Ovary (tissue), 9 donors: ENCODE data around the gene PABPC1L. TPM values are rescaled to one million over a fixed set of nuclear protein-coding genes. Genes with fewer than 3 reads are reported as not detected.

Experiments
- DNase-seq, 5 donors: peaks; one replicate each; pipeline ENCODE4 v3.0.0-alpha.2; 2019 to 2020
- H3K27ac ChIP-seq, 2 donors: fragments of 200-600 bp; one replicate each; pipeline versions ENCODE4 v1.5.1 to v1.8.0; 2019 to 2022
- H3K27me3 ChIP-seq: fragments of 200-600 bp; one replicate; pipeline ENCODE4 v1.8.0; 2022
- H3K36me3 ChIP-seq: fragments of 200-600 bp; sonication (generic); one replicate; pipeline ENCODE4 v1.5.1; 2019
- H3K4me1 ChIP-seq: one replicate; pipeline ENCODE4 v1.8.1; 2013; ENCODE audit warnings: mild to moderate bottlenecking, moderate library complexity; ENCODE audit not compliant: insufficient read depth
- H3K4me3 ChIP-seq: fragments of 200-600 bp; sonication (generic); one replicate; pipeline ENCODE4 v1.5.1; 2017
- H3K9me3 ChIP-seq, 2 donors: fragments of 200-600 bp in 1 of 2; sonication (generic) in 1 of 2; one replicate each; pipeline versions ENCODE4 v1.5.1 to v1.8.1; 2013 to 2019; ENCODE audit warnings: mild to moderate bottlenecking in 1 of 2, moderate library complexity in 1 of 2
- EP300 ChIP-seq: sonication (generic); formaldehyde crosslinking; IDR thresholded peaks from one replicate; pipeline ENCODE4 v1.6.1; 2017; ENCODE audit warnings: antibody characterized with exemption
- POLR2A ChIP-seq: fragments of 450-650 bp; IDR thresholded peaks from one replicate; pipeline ENCODE4 v1.6.1; 2017; ENCODE audit warnings: antibody characterized with exemption, mild to moderate bottlenecking, moderate library complexity
- WGBS, 3 donors: extraction: QIAGEN DNeasy Blood & Tissue Kit in 1 of 3; methylation state at CpG; one replicate each; pipeline versions ENCODE4 v1.1.5 to v1.1.7; 2013 to 2017; 5-methylcytosine and 5-hydroxymethylcytosine counted together
- intact Hi-C, 4 donors: fragments of 100-400 bp; cut with DNase I; formaldehyde crosslinking; loops; one replicate each; pipeline versions ENCODE4 v1.11.0 to v1.15.1; 2022 to 2023
- polyA plus RNA-seq, 2 donors: library from polyadenylated mRNA; stranded (reverse); fragments of 200-250 nt in 1 of 2; fragments of 350-450 nt in 1 of 2; fragmentation: Illumina TruSeq in 1 of 2; extraction: RNeasy Lipid Tissue Mini Kit (QIAGEN cat#74804) in 1 of 2; gene quantifications; one replicate each; pipeline ENCODE4 v1.2.3, GENCODE V29; 2013 to 2014
- total RNA-seq, 7 donors: library from RNA; depleted of rRNA in 2 of 7; stranded (reverse); fragments of >200 nt in 2 of 7; fragmentation: NEBNext Ultra II Directional in 3 of 7; extraction: Animal tissue kit (Norgen Biotek cat#: 25700) in 3 of 7; gene quantifications; one replicate each; pipeline versions ENCODE4 v1.1.0 to v1.2.4, GENCODE V29; 2016 to 2023
- TF ChIP-seq, protein P1 (sequence below), 3 donors: fragments of 450-650 bp in 2 of 3; fragments of 200-600 bp in 1 of 3; IDR thresholded peaks; one replicate each; pipeline versions ENCODE4 v1.5.1 to v1.8.0; 2016 to 2022; ENCODE audit warnings: antibody characterized with exemption in 3 of 3, mild to moderate bottlenecking in 1 of 3
- donor health status: DM: no; HTN: no; CAD: no; lungs with moderate emphysema.
- donor health status: DM: no; HTN: no; CAD: no.
- donor health status: Bipolar disorder and iron deficiency.
- donor health status: DM: yes; HTN: yes; CAD: no.
- donor health status: DM: no; HTN: no; CAD: no.
- donor health status: DM: yes; HTN: yes; CAD: no.

Gene PABPC1L
- total and polyA plus RNA-seq, 9 donors = 13.3 to 34.9 (median 21.9) TPM

DNA sequence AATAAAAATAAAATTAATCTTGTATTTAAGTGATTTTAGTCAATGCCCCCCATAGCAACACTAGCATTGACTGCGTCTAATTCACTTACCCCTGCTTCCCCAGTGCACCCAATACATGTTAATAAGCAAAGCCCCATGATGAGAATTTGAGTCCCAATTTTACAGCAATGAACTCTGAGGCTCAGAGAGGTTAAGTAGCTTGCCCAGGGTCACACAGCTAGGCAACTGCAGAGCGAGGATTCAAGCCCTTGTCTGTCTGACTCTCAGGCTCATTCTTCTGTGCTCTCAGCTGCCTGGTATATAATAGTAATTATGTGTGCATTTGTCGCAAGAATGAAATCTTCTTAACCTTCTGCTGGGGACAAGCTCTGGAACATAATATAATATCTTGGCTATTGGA lies 8.5 kb downstream of the PABPC1L start:
- intact Hi-C loops = no loop called here
- H3K36me3 ChIP-seq = no peaks in the 10 kb centered on the region

DNA sequence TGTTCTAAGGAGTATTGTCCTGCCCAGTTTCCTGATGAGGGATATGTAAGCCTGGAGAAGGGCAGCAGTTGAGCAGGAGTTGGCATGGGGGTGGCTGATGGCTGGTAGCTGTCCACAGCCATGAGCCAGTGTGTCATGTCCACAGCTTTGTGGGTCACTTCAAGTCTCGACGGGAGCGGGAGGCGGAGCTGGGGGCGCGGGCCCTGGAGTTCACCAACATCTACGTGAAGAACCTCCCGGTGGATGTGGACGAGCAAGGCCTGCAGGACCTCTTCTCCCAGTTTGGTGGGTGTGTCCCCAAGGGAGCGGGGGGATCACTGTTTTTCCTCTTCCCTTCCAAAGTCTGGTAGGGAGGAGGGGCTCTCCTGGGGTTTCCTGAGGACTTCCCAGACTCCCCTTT lies 8.9 kb downstream of the PABPC1L start:
- H3K36me3 ChIP-seq = no peaks in the 10 kb centered on the region
- no peak for DNase-seq
- H3K27ac ChIP-seq = no peak overlapping the region
- 92 to 96% (median 93%) methylated on average over 10 of the region's 10 CpGs for WGBS, 3 donors
- intact Hi-C loops = no loop called here
- no peaks in the 10 kb centered on the region for H3K9me3 ChIP-seq
- H3K4me3 ChIP-seq = no peak overlapping the region
- TF ChIP-seq POLR2A (no peak), EP300 (no peak)
- TF ChIP-seq, protein P1, sequence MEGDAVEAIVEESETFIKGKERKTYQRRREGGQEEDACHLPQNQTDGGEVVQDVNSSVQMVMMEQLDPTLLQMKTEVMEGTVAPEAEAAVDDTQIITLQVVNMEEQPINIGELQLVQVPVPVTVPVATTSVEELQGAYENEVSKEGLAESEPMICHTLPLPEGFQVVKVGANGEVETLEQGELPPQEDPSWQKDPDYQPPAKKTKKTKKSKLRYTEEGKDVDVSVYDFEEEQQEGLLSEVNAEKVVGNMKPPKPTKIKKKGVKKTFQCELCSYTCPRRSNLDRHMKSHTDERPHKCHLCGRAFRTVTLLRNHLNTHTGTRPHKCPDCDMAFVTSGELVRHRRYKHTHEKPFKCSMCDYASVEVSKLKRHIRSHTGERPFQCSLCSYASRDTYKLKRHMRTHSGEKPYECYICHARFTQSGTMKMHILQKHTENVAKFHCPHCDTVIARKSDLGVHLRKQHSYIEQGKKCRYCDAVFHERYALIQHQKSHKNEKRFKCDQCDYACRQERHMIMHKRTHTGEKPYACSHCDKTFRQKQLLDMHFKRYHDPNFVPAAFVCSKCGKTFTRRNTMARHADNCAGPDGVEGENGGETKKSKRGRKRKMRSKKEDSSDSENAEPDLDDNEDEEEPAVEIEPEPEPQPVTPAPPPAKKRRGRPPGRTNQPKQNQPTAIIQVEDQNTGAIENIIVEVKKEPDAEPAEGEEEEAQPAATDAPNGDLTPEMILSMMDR (IDR thresholded peaks at IDR 0.05) = no peak
- no peaks in the 10 kb centered on the region for H3K4me1 ChIP-seq
- no peaks in the 10 kb centered on the region for H3K27me3 ChIP-seq

More for the DNA sequence above, 8.5 kb downstream of the PABPC1L start:
- 95 to 97% (median 96%) methylated on average over 3 of the region's 3 CpGs for WGBS, 3 donors
- Histone ChIP-seq H3K27me3 (no peaks in the 10 kb centered on the region), H3K4me3 (no peak overlapping the region), H3K27ac (no peak overlapping the region), H3K4me1 (no peaks in the 10 kb centered on the region), H3K9me3 (no peaks in the 10 kb centered on the region)
- DNase-seq = no peak
- TF ChIP-seq, protein P1 (IDR thresholded peaks at IDR 0.05) = no peak
- no peak for TF ChIP-seq POLR2A
- no peak for TF ChIP-seq EP300

DNA sequence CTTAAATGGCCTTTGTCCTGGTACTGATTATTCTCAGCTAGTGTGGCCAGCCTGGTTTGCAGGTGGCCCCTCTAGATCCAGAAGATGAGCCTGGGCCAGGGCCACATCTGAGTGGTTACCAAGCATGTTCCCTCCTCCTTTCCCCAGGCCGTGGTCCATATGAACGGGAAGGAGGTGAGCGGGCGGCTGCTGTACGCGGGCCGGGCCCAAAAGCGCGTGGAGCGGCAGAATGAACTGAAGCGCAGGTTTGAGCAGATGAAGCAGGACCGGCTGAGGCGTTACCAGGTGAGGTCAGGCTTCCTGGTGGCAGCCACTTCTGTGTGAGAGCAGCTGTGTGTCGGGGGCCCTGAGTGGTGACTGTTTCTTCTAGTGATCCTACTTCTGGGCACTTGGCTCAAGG lies 11.6 kb downstream of the PABPC1L start:
- Histone ChIP-seq H3K27me3 (no peaks in the 10 kb centered on the region), H3K27ac (no peak overlapping the region), H3K36me3 (no peaks in the 10 kb centered on the region), H3K4me3 (no peak overlapping the region), H3K9me3 (no peaks in the 10 kb centered on the region), H3K4me1 (no peaks in the 10 kb centered on the region)
- DNase-seq = no peak
- WGBS, 3 donors = 97% methylated on average over 14 of the region's 14 CpGs
- intact Hi-C loops = no loop called here
- TF ChIP-seq POLR2A (no peak), EP300 (no peak)
- TF ChIP-seq, protein P1 (IDR thresholded peaks at IDR 0.05) = no peak

DNA sequence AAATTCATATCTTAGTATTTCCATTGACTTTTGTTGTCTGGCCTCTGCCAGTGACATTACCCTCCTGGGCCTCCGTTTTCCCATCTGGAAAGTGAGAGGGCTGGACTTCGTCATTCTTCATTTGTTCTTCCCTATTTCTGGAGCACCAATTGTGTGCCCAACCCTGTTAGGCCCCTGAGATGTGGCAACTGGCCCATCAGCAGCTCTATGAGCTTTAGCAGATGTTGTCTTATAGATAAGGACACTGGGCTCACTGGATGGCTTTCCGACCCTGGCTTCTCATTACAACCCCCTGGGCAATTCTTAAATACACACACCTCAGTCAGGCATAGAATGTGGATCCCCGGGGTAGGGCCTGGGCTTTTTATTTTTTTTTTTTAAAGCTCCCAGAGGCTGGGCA lies 14.7 kb downstream of the PABPC1L start:
- DNase-seq = no peak
- TF ChIP-seq EP300 = no peak
- no peak for TF ChIP-seq POLR2A
- TF ChIP-seq, protein P1 (IDR thresholded peaks at IDR 0.05) = no peak
- Histone ChIP-seq H3K27me3 (no peaks in the 10 kb centered on the region), H3K36me3 (no peaks in the 10 kb centered on the region), H3K27ac (no peak overlapping the region), H3K4me3 (no peak overlapping the region), H3K9me3 (no peaks in the 10 kb centered on the region), H3K4me1 (no peaks in the 10 kb centered on the region)
- 76 to 87% (median 77%) methylated on average over 4 of the region's 4 CpGs for WGBS, 3 donors
- intact Hi-C loops = no loop called here
